Activated T-cell treated with anti-CD3 and anti-CD28 coated beads, Interleukin-2, amount 50 U/mL, for 48 hours (primary cell): ENCODE results near the gene GPR157.

Experiments used
- DNase-seq, 2 experiments: peaks; one replicate each; pipeline ENCODE4 v3.0.0-alpha.2; 2020

GPR157 gene

DNA sequence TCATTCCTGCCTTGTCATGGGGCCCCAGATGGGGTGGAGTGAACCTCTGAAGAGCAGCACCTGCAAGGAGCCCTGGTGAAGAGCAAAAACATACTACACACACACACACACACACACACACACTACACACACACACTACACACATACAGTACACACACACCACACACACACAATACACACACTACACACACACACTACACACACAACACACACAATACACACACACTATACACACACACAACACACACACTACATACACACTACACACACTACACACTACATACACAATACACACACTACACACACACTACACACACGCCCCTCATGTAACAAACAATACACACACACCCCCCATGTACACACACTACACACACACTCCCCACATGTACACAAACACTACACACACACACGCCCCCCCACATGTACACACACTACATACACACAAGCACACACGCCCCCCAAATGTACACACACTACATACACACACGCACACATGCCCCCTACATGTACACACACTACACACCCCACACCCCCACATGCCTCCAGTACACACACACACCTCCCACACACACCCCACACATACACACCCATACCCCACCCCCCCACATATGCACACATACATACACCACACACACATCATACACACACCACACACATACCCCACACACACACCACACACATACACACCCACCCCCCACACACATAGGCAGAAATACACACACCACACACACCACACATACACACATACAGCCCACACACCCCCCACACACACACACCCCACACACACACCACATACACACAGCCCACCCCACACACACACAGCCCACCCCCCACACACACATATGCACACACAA, 68.8 kb downstream of the GPR157 start:
- DNase-seq = no peak

DNA sequence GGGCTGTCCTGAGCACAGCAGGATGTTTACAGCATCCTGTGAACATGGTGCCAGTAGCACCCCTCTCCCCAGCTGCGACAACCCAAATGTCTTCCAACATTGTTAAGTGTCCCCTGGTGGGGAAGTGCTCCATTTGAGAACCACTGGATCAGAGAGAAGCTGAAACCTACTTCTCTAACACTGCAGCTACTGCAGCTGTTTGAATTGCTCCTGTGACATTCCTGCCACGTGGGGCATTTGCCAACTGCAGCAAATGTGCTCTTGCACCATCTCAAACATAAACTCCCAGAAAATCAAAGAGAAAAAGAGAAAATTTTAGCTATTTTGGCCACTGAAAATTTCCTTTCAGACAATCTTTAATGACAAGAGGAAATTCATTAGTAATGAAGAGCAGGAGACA, 70.4 kb downstream of the GPR157 start:
- no peak for DNase-seq

DNA sequence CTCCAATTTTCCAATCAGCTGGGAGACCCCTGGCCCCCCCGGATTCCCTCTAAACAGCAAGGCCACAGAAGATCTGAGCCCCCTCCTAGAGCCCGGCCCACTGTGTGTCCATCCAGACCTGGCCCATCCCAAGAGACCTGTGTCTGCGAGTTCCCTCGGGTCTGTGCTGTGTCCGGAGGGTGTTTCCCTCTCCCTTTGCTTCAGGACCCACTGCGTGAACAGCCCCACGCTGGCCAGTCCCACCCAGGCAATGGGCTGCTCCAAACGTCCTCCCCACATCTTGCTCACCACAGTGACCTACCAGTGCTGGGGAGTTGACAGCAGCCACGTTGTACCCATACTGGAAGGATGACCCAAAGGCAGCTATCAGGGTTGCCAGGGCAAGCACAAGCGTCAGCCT, 71.1 kb downstream of the GPR157 start:
- DNase-seq = no peak

DNA sequence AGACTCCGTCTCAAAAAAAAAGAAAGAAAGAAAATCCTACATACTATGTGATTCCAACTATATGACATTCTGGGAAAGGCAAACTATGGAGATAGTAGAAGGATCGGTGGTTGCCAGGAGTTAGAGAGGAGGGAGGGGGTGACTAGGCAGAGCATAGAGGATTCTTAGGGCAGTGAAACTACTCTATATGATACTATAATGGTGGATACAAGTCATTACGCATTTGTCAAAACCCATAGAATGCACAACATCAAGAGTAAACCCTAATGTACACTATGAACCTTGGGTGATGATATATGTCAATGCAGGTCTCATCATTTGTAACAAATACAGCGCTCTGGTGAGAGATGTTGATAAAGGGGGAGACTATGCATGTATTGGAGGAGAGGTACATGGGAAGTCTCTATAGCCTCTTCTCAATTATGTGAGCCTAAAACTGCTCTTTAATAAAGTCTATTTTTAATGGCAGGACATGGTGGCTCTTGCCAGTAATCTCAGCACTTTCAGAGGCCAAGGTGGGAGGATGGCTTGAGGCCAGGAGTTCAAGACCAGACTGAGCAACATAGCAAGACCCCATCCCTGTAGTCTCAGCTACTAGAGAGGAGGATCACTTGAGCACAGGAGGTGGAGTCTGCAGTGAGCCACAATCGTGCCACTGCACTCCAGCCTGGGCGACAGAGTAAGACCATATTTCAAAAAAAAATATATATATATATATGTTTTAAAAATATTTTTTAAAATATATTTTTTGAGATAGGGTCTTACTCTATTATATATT, 76.4 kb downstream of the GPR157 start:
- no peak for DNase-seq

DNA sequence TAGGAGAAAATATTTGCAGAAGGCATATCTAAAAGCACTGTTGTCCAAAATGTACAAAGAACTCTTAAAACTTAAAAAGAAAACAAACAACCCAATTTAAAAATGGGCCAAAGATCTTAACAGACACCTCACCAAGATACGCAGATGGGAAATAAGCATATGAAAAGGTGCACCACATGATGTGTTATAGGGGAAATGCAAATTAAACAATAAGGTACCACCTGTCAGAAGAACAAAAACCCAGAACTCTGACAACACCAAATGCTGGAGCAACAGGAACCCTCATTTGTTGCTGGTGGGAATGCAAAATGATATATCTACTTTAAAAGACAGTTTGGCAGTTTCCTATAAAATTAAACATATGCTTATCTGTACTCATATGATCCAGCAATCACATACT, 77.5 kb downstream of the GPR157 start:
- no peak for DNase-seq

DNA sequence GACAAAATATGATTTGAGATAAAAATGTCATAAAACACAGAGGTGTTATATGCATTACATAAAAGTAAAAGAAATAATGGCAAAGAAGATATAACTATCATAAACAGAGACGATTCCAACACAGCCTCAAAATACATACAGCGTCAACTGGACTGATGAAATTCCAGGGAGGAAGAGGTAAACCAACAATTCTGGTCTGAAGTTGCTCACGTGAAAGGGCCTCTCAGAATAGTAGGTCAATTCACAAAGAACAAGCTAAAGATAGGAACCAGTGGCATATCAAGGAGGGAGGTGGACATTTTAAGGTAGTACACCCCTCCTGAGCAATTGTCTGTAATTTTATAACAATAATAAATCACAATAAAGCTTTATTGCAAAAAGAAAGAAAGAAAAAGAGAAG, 78.1 kb downstream of the GPR157 start:
- no peak for DNase-seq
